Measurements from ENCODE around the gene SYNE1. TPM values are rescaled to one million over a fixed set of nuclear protein-coding genes. Genes with fewer than 3 reads are reported as not detected.

Gene SYNE1
- total and polyA plus RNA-seq, 2 experiments from 2014 or later = 14.6 to 83.9 TPM

- no peaks in the 10 kb centered on the region for H3K36me3 ChIP-seq
- TF ChIP-seq CTCF (IDR thresholded peaks at IDR 0.05; ENCODE audit: low read depth, low read length) = no peak
- no peaks in the 10 kb centered on the region for H3K27me3 ChIP-seq
- H3K9me3 ChIP-seq (ENCODE audit: low read depth) = no peaks in the 10 kb centered on the region
- DNase-seq (ENCODE audit: low read depth in 1 of 2, low spot score in 1 of 2) = peak in 1 of 2 donors; percentile 57
- H3K4me3 ChIP-seq = no peak overlapping the region
- peak overlapping the region; percentile 50 for H3K27ac ChIP-seq
- H3K4me1 ChIP-seq (ENCODE audit: low read depth) = peaks cover 9% of the 10 kb centered on the region
These were observed 526.0 kb downstream of the SYNE1 start for GRCh38 chr6:152110886-152111820.

- Histone ChIP-seq H3K9me3 (ENCODE audit: low read depth) (no peaks in the 10 kb centered on the region), H3K36me3 (no peaks in the 10 kb centered on the region), H3K4me3 (no peak overlapping the region), H3K4me1 (ENCODE audit: low read depth) (peaks cover 28% of the 10 kb centered on the region), H3K27me3 (no peaks in the 10 kb centered on the region), H3K27ac (no peak overlapping the region)
- no peak for DNase-seq (ENCODE audit: low read depth in 1 of 2, low spot score in 1 of 2)
- no peak for TF ChIP-seq CTCF (IDR thresholded peaks at IDR 0.05; ENCODE audit: low read depth, low read length)
These were observed 529.2 kb downstream of the SYNE1 start for GRCh38 chr6:152107973-152108372.

GRCh38 chr6:152100183-152100618 is 537.0 kb downstream of the SYNE1 start:
- no peak overlapping the region for H3K4me3 ChIP-seq
- peak overlapping the region; percentile 95 for H3K27ac ChIP-seq
- H3K9me3 ChIP-seq (ENCODE audit: low read depth) = no peaks in the 10 kb centered on the region
- H3K36me3 ChIP-seq = no peaks in the 10 kb centered on the region
- peak; percentile 11 to 66 for DNase-seq (ENCODE audit: low read depth in 1 of 2, low spot score in 1 of 2)
- H3K4me1 ChIP-seq (ENCODE audit: low read depth) = peaks cover 82% of the 10 kb centered on the region
- no peak for TF ChIP-seq CTCF (IDR thresholded peaks at IDR 0.05; ENCODE audit: low read depth, low read length)
- no peaks in the 10 kb centered on the region for H3K27me3 ChIP-seq

GRCh38 chr6:152099446-152100182 is 537.5 kb downstream of the SYNE1 start:
- H3K36me3 ChIP-seq = no peaks in the 10 kb centered on the region
- H3K4me3 ChIP-seq = no peak overlapping the region
- H3K27ac ChIP-seq = peak overlapping the region; percentile 95
- TF ChIP-seq CTCF (IDR thresholded peaks at IDR 0.05; ENCODE audit: low read depth, low read length) = no peak
- H3K9me3 ChIP-seq (ENCODE audit: low read depth) = no peaks in the 10 kb centered on the region
- peaks cover 76% of the 10 kb centered on the region for H3K4me1 ChIP-seq (ENCODE audit: low read depth)
- DNase-seq (ENCODE audit: low read depth in 1 of 2, low spot score in 1 of 2) = peak in 1 of 2 donors; percentile 80
- H3K27me3 ChIP-seq = no peaks in the 10 kb centered on the region

GRCh38 chr6:152098683-152099082 is 538.5 kb downstream of the SYNE1 start:
- no peak for DNase-seq (ENCODE audit: low read depth in 1 of 2, low spot score in 1 of 2)
- no peak overlapping the region for H3K4me3 ChIP-seq
- no peak for TF ChIP-seq CTCF (IDR thresholded peaks at IDR 0.05; ENCODE audit: low read depth, low read length)
- no peaks in the 10 kb centered on the region for H3K9me3 ChIP-seq (ENCODE audit: low read depth)
- peaks cover 67% of the 10 kb centered on the region for H3K4me1 ChIP-seq (ENCODE audit: low read depth)
- H3K27me3 ChIP-seq = no peaks in the 10 kb centered on the region
- H3K27ac ChIP-seq = peak overlapping the region; percentile 95
- no peaks in the 10 kb centered on the region for H3K36me3 ChIP-seq

All from cardiac muscle cell (in vitro differentiated cells and primary cell).